Measurements from ENCODE around the gene ANKUB1. TPM values are rescaled to one million over a fixed set of nuclear protein-coding genes. Genes with fewer than 3 reads are reported as not detected.
A peak's percentile ranks its signal among the peaks of the same experiment; 100 is the strongest.

Gene ANKUB1
- polyA plus RNA-seq, 2 of the 4 experiments (the other 2 are of a cell fraction): not detected

DNA sequence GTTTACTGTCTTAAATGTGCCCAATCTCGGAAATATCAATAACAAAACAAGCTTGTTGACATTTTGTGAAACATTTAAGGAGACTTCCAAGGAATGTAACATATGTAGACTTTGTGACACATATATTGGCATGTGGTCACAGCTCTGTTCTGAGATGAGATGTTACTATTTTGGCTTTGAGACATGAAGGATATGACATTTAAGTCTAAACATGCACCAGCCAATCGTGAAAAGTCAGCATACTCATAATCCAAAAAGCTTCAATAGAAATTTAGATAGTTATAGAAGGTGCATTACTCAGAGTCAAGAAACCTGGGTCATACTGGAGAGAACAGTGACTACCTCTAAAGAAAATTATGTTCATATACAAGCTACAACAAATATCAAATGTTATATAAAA lies 53.5 kb downstream of the ANKUB1 start:
- POLR2A ChIA-PET: interaction anchor here (0.5 to 1.2 kb wide), 2 partner anchors 13 to 1135 kb away, joined by 3 to 6 read pairs; no protein-coding TSS in a partner anchor
- DNase-seq (ENCODE audit: low read depth in 1 of 2, low spot score in 1 of 2) (no peak), FAIRE-seq (no peak), ATAC-seq (no peak)
- Histone ChIP-seq H3K4me2 (no peak overlapping the region), H3K4me3 (no peak overlapping the region), H3K9me3 (no peaks in the 10 kb centered on the region), H3K27ac (no peak overlapping the region), H3K4me1 (peaks cover 7% of the 10 kb centered on the region; the same call in 1 of the 3 replicates)
- TF ChIP-seq GATA3 (IDR thresholded peaks at IDR 0.05; ENCODE audit: borderline replicate concordance) (no peak), MYC (IDR thresholded peaks at IDR 0.05; ENCODE audit: borderline replicate concordance, low read length) (no peak), CBX8 (IDR thresholded peaks at IDR 0.05) (no peak), RFX5 (IDR thresholded peaks at IDR 0.05) (no peak), ZNF302 (CRISPR knock-in tag; IDR thresholded peaks at IDR 0.05) (no peak), RCOR1 (IDR thresholded peaks at IDR 0.05; ENCODE audit: low read depth, low read length) (no peak), NFE2L2 (conservative IDR thresholded peaks at IDR 0.05; ENCODE audit: low read length) (no peak), MAFK (IDR thresholded peaks at IDR 0.05; ENCODE audit: partially characterized antibody) (no peak), RNF2 (IDR thresholded peaks at IDR 0.05; ENCODE audit: borderline replicate concordance, low read depth) (no peak), KDM1A (IDR thresholded peaks at IDR 0.05; ENCODE audit: low read depth) (no peak), ZC3H11A (IDR thresholded peaks at IDR 0.05) (no peak), CHD2 (IDR thresholded peaks at IDR 0.05; ENCODE audit: low read length, partially characterized antibody) (no peak)
- TF ChIP-seq, protein P1, sequence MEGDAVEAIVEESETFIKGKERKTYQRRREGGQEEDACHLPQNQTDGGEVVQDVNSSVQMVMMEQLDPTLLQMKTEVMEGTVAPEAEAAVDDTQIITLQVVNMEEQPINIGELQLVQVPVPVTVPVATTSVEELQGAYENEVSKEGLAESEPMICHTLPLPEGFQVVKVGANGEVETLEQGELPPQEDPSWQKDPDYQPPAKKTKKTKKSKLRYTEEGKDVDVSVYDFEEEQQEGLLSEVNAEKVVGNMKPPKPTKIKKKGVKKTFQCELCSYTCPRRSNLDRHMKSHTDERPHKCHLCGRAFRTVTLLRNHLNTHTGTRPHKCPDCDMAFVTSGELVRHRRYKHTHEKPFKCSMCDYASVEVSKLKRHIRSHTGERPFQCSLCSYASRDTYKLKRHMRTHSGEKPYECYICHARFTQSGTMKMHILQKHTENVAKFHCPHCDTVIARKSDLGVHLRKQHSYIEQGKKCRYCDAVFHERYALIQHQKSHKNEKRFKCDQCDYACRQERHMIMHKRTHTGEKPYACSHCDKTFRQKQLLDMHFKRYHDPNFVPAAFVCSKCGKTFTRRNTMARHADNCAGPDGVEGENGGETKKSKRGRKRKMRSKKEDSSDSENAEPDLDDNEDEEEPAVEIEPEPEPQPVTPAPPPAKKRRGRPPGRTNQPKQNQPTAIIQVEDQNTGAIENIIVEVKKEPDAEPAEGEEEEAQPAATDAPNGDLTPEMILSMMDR (IDR thresholded peaks at IDR 0.05): no peak
- TF ChIP-seq, protein P2, sequence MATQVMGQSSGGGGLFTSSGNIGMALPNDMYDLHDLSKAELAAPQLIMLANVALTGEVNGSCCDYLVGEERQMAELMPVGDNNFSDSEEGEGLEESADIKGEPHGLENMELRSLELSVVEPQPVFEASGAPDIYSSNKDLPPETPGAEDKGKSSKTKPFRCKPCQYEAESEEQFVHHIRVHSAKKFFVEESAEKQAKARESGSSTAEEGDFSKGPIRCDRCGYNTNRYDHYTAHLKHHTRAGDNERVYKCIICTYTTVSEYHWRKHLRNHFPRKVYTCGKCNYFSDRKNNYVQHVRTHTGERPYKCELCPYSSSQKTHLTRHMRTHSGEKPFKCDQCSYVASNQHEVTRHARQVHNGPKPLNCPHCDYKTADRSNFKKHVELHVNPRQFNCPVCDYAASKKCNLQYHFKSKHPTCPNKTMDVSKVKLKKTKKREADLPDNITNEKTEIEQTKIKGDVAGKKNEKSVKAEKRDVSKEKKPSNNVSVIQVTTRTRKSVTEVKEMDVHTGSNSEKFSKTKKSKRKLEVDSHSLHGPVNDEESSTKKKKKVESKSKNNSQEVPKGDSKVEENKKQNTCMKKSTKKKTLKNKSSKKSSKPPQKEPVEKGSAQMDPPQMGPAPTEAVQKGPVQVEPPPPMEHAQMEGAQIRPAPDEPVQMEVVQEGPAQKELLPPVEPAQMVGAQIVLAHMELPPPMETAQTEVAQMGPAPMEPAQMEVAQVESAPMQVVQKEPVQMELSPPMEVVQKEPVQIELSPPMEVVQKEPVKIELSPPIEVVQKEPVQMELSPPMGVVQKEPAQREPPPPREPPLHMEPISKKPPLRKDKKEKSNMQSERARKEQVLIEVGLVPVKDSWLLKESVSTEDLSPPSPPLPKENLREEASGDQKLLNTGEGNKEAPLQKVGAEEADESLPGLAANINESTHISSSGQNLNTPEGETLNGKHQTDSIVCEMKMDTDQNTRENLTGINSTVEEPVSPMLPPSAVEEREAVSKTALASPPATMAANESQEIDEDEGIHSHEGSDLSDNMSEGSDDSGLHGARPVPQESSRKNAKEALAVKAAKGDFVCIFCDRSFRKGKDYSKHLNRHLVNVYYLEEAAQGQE (IDR thresholded peaks at IDR 0.05): no peak
- TF ChIP-seq, protein P3, sequence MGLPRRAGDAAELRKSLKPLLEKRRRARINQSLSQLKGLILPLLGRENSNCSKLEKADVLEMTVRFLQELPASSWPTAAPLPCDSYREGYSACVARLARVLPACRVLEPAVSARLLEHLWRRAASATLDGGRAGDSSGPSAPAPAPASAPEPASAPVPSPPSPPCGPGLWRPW (IDR thresholded peaks at IDR 0.05): no peak
- 77% methylated on average over 2 of the region's 2 CpGs for WGBS (ENCODE audit: missing lambda C conversion rate)
- CTCF ChIA-PET: interaction anchor here (1.9 kb wide), 1 partner anchor 21 kb away, joined by 6 read pairs; no protein-coding TSS in a partner anchor

DNA sequence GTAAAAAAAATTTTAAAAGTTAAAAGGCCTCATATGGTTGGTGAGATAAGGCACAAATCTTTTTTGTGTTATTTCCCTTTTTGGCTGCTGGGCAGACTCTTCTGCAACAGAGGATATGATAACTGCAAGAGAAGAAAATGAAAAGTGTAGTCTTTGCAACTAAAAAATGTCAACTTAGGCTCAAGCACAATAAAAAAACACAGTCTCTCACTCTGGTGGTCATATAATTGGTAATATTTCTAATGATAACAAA lies 55.5 kb downstream of the ANKUB1 start:
- TF ChIP-seq MAFK (IDR thresholded peaks at IDR 0.05; ENCODE audit: partially characterized antibody) (no peak), RFX5 (IDR thresholded peaks at IDR 0.05) (no peak)
- ChIA-PET CTCF (interaction anchor here (1.1 to 1.8 kb wide), 3 partner anchors 15 to 33 kb away, joined by 3 to 11 read pairs (median 8); partner anchors contain the start of gene COMMD2), POLR2A (interaction anchor here (2.5 kb wide), 1 partner anchor 15 kb away, joined by 8 read pairs; the partner anchor contains the start of gene COMMD2)
- no peak for DNase-seq (ENCODE audit: low read depth in 1 of 2, low spot score in 1 of 2)
- H3K4me1 ChIP-seq: peaks cover 7% of the 10 kb centered on the region; the same call in 1 of the 3 replicates
- H3K4me2 ChIP-seq: no peak overlapping the region
- H3K9me3 ChIP-seq: no peaks in the 10 kb centered on the region
- H3K27ac ChIP-seq: no peak overlapping the region
- no peak for ATAC-seq
- FAIRE-seq: no peak
- no peak overlapping the region for H3K4me3 ChIP-seq

DNA sequence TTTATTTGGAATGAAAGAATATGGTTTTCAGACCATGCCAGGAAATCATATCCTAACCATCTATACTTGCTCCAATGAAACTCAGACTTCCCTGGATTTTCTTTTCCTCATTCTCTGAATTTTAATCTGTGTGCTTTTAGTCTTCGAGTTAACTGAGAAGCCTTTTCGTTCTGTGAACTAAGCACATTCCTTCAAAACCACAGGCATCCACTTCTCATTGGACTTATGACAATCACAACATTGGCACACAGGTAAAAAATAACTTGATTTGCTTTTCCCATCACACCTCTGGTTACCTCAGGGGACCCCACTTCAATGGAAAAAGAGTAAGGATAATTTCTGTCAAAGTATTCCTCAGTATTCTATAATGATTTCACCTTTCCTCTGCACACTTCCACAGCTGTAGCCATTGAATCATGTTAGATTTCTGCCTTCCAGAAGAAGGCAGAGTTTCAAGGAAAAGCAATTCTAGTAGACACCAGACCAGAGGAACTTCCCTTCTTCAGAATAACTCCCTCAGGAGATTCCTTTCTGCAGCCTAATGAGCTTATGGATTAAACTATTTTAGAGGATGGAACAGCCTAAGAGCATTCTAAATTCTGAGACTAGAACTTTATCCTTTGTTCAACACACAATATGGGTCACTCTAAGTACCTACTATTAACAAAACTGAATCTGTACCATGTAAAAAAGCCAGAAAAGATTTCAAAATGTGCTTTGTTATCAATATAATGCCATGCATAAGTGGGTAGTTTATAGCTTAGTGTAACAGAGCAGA lies 56.0 kb downstream of the ANKUB1 start:
- peak in 1 of 2 experiments; percentile 25 for DNase-seq (ENCODE audit: low read depth in 1 of 2, low spot score in 1 of 2)
- 59% methylated on average over 2 of the region's 2 CpGs for WGBS (ENCODE audit: missing lambda C conversion rate)
- no peak for ATAC-seq
- peaks cover 7% of the 10 kb centered on the region; the same call in 1 of the 3 replicates for H3K4me1 ChIP-seq
- H3K4me2 ChIP-seq: no peak overlapping the region
- ChIA-PET POLR2A (interaction anchor here (2.5 kb wide), 1 partner anchor 16 kb away, joined by 8 read pairs; the partner anchor contains the start of gene COMMD2), CTCF (interaction anchor here (1.2 to 1.8 kb wide), 3 partner anchors 14 to 19 kb away, joined by 3 to 11 read pairs (median 8); partner anchors contain the start of gene COMMD2)
- FAIRE-seq: no peak
- H3K9me3 ChIP-seq: no peaks in the 10 kb centered on the region
- TF ChIP-seq RCOR1 (IDR thresholded peaks at IDR 0.05; ENCODE audit: low read depth, low read length) (no peak), FOSL2 (IDR thresholded peaks at IDR 0.05) (no peak), FOSL2 (CRISPR knock-in tag; IDR thresholded peaks at IDR 0.05) (no peak), EHF (CRISPR knock-in tag; IDR thresholded peaks at IDR 0.05) (no peak), HOXA7 (CRISPR knock-in tag; IDR thresholded peaks at IDR 0.05) (no peak), POLR2AphosphoS2 (conservative IDR thresholded peaks at IDR 0.05; ENCODE audit: low read length) (no peak), EP300 (IDR thresholded peaks at IDR 0.05) (no peak), KDM1A (IDR thresholded peaks at IDR 0.05; ENCODE audit: low read depth) (no peak), MYC (IDR thresholded peaks at IDR 0.05; ENCODE audit: borderline replicate concordance, low read length) (no peak), ZSCAN20 (CRISPR knock-in tag; IDR thresholded peaks at IDR 0.05) (no peak)
- TF ChIP-seq, protein P4, sequence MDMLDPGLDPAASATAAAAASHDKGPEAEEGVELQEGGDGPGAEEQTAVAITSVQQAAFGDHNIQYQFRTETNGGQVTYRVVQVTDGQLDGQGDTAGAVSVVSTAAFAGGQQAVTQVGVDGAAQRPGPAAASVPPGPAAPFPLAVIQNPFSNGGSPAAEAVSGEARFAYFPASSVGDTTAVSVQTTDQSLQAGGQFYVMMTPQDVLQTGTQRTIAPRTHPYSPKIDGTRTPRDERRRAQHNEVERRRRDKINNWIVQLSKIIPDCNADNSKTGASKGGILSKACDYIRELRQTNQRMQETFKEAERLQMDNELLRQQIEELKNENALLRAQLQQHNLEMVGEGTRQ (IDR thresholded peaks at IDR 0.05): no peak
- TF ChIP-seq, protein P5, sequence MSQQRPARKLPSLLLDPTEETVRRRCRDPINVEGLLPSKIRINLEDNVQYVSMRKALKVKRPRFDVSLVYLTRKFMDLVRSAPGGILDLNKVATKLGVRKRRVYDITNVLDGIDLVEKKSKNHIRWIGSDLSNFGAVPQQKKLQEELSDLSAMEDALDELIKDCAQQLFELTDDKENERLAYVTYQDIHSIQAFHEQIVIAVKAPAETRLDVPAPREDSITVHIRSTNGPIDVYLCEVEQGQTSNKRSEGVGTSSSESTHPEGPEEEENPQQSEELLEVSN (IDR thresholded peaks at IDR 0.05; ENCODE audit: borderline replicate concordance, low read depth): no peak
- no peak overlapping the region for H3K4me3 ChIP-seq
- peak overlapping the region in 1 of 2 experiments; percentile 4; a peak in 1 of 6 replicates for H3K27ac ChIP-seq
